Liver (tissue), 3 donors: ENCODE results near the gene FHOD1.

Experiments used
- CTCF ChIP-seq: fragments of 150-350 bp; IDR thresholded peaks from 2 replicates; pipeline ENCODE4 v1.5.1; 2017; ENCODE audit warnings: improper control_type of control experiment, low read depth, low read length; ENCODE audit not compliant: missing input control
- MAX ChIP-seq: IDR thresholded peaks from 2 replicates; pipeline ENCODE4 v1.6.1; 2016; ENCODE audit warnings: antibody characterized with exemption
- RAD21 ChIP-seq, 2 donors: IDR thresholded peaks; 2 replicates each; pipeline ENCODE4 v1.6.1; 2016; ENCODE audit warnings: antibody characterized with exemption in 2 of 2, mild to moderate bottlenecking in 2 of 2
- donor health status: healthy.
- donor health status: healthy.

DNA sequence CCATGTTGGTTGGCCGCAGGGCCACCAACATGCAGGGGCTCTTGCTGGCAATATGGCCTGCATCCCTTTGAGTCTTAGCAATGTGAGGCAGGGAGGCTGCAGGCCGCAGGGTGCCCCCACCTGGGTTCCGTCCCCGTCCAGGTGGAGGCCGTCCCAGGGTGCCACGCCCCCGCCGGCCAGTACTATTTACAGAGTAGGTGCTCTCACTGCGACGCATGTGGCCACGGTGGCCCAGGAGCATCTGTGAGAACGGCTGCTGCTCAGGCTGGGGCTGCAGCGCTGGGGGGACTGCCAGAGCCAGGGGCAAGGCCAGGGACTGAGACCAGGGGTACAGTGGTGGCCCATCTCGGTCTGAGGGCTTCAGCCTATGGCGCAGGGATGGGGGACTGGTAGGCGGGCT lies 67.1 kb downstream of the FHOD1 start:
- no peak for TF ChIP-seq CTCF
- TF ChIP-seq MAX: no peak
- no peak for TF ChIP-seq RAD21 (IDR thresholded peaks at IDR 0.05)
